PC-9 (cell line): Measurements from ENCODE around the gene RNF112. TPM values are rescaled to one million over a fixed set of nuclear protein-coding genes. Genes with fewer than 3 reads are reported as not detected.
A peak's percentile ranks its signal among the peaks of the same experiment; 100 is the strongest.

ENCODE experiments used
- BruUV-seq: library from RNA; stranded (reverse); fragments of 400-500 nt; replicated peaks from 2 replicates; lab custom pipeline; 2021; lab: Mats Ljungman, UMichigan
- CTCF ChIA-PET: fragments of 300-600 bp; sonication (Branson Sonifier 250); formaldehyde crosslinking; loops from one replicate; lab custom pipeline; 2022; ENCODE audit warnings: antibody characterized with exemption; lab: Charles Lee
- POLR2A ChIA-PET: fragments of 300-600 bp; sonication (Branson Sonifier 250); formaldehyde crosslinking; loops from one replicate; lab custom pipeline; 2022; ENCODE audit warnings: antibody characterized with exemption; ENCODE audit not compliant: unreplicated experiment; lab: Charles Lee
- DNase-seq, 2 experiments: peaks; one replicate each; pipeline versions ENCODE4 v3.0.0 to v3.0.0-alpha.2; 2015 to 2022; ENCODE audit warnings: mixed read lengths in 1 of 2
- H2AFZ ChIP-seq: fragments of 200-600 bp; sonication (generic); 2 replicates; pipeline ENCODE4 v1.8.1; 2017; ENCODE audit warnings: antibody characterized with exemption
- H3F3A ChIP-seq: fragments of 200-600 bp; sonication (generic); 2 replicates; pipeline ENCODE4 v1.8.1; 2017; ENCODE audit warnings: antibody characterized with exemption, mild to moderate bottlenecking, low read depth; ENCODE audit not compliant: insufficient read depth
- H3K27ac ChIP-seq: fragments of 200-600 bp; sonication (generic); 2 replicates; pipeline ENCODE4 v1.6.1; 2016; ENCODE audit warnings: mixed run types
- H3K27me3 ChIP-seq: fragments of 200-600 bp; sonication (generic); 2 replicates; pipeline ENCODE4 v1.6.1; 2016; ENCODE audit warnings: low read depth, mixed run types; ENCODE audit not compliant: insufficient read depth
- H3K36me3 ChIP-seq: fragments of 200-600 bp; sonication (generic); 2 replicates; pipeline ENCODE4 v1.6.1; 2016; ENCODE audit warnings: low read depth, mixed run types
- H3K4me1 ChIP-seq: fragments of 200-600 bp; sonication (generic); replicated peaks from 2 replicates; pipeline ENCODE4 v1.6.1; 2016; ENCODE audit warnings: mixed run types; ENCODE audit not compliant: insufficient read depth
- H3K4me2 ChIP-seq: fragments of 200-600 bp; sonication (generic); 2 replicates; pipeline ENCODE4 v1.6.1; 2017; ENCODE audit warnings: mixed run types
- H3K4me3 ChIP-seq: fragments of 200-600 bp; sonication (generic); 2 replicates; pipeline ENCODE4 v1.6.1; 2016; ENCODE audit warnings: mixed run types
- H3K79me2 ChIP-seq: fragments of 200-600 bp; sonication (generic); 2 replicates; pipeline ENCODE4 v1.6.1; 2017; ENCODE audit warnings: low read depth, mixed run types
- H3K9me2 ChIP-seq: fragments of 200-600 bp; sonication (generic); 2 replicates; pipeline ENCODE4 v1.8.1; 2017; ENCODE audit warnings: mild to moderate bottlenecking; ENCODE audit not compliant: insufficient read depth
- H3K9me3 ChIP-seq: fragments of 200-600 bp; sonication (generic); 2 replicates; pipeline ENCODE4 v1.8.1; 2016; ENCODE audit warnings: low read depth; ENCODE audit not compliant: insufficient read depth
- H4K20me1 ChIP-seq: fragments of 200-600 bp; sonication (generic); 2 replicates; pipeline ENCODE4 v1.8.1; 2017; ENCODE audit not compliant: insufficient read depth
- EZH2 ChIP-seq: fragments of 200-600 bp; sonication (generic); IDR thresholded peaks from 2 replicates; pipeline ENCODE4 v1.8.0; 2017; ENCODE audit warnings: antibody characterized with exemption, low read depth
- intact Hi-C: fragments of 100-400 bp; cut with micrococcal nuclease; formaldehyde crosslinking; loops from one replicate; pipeline ENCODE4 v1.10.0; 2022; ENCODE audit not compliant: unreplicated experiment
- total RNA-seq: library from RNA; stranded (reverse); gene quantifications from 2 replicates; pipeline ENCODE4 v1.2.3, GENCODE V29; 2021
- TF ChIP-seq, protein P1 (sequence below): fragments of 200-600 bp; sonication (generic); conservative IDR thresholded peaks from 2 replicates; pipeline ENCODE4 v1.6.1; 2017; ENCODE audit warnings: mixed run types, antibody characterized with exemption, mild to moderate bottlenecking, moderate library complexity

RNF112 gene
- total RNA-seq, 1 experiment from 2014 or later = 2.0 TPM

DNA sequence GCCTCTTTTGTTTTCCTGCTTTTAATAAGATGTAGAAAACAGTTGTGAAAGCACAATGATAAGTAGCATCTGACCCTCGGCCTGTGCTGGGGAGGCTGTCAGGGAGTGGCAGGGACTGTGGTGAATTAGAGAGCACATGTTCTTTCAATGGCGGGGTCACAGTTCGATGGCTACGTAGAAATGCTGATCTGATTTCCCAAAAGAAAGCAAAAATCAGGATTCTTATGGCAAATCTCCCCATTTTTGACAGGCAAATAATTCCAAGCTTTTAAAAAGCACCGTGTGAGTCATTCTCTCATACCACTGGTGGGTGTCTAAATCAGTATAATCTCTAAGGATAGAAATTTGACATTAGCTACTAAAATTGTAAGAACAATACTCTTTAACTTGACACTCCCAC, 36.9 kb upstream of the RNF112 start:
- no peak overlapping the region for H2AFZ ChIP-seq
- H3K4me2 ChIP-seq = no peak overlapping the region
- BruUV-seq = no TSS peak
- no peaks in the 10 kb centered on the region for H3K27me3 ChIP-seq
- H3K36me3 ChIP-seq = no peaks in the 10 kb centered on the region
- H3K4me1 ChIP-seq = peaks cover 15% of the 10 kb centered on the region
- POLR2A ChIA-PET = interaction anchor here (0.6 kb wide), 1 partner anchor 11 kb away, joined by 6 read pairs; the partner anchor contains the start of gene B9D1
- no peak for DNase-seq
- peaks cover 17% of the 10 kb centered on the region for H3K79me2 ChIP-seq
- H3K9me2 ChIP-seq = no peaks in the 10 kb centered on the region
- H3K27ac ChIP-seq = no peak overlapping the region
- CTCF ChIA-PET = interaction anchor here (0.6 kb wide), 1 partner anchor 210 kb away, joined by 4 read pairs; no protein-coding TSS in a partner anchor
- H4K20me1 ChIP-seq = no peaks in the 10 kb centered on the region
- intact Hi-C loops = no loop called here
- H3K9me3 ChIP-seq = no peaks in the 10 kb centered on the region
- peaks cover 16% of the 10 kb centered on the region for H3F3A ChIP-seq
- H3K4me3 ChIP-seq = no peak overlapping the region
- no peak for TF ChIP-seq EZH2
- TF ChIP-seq, protein P1, sequence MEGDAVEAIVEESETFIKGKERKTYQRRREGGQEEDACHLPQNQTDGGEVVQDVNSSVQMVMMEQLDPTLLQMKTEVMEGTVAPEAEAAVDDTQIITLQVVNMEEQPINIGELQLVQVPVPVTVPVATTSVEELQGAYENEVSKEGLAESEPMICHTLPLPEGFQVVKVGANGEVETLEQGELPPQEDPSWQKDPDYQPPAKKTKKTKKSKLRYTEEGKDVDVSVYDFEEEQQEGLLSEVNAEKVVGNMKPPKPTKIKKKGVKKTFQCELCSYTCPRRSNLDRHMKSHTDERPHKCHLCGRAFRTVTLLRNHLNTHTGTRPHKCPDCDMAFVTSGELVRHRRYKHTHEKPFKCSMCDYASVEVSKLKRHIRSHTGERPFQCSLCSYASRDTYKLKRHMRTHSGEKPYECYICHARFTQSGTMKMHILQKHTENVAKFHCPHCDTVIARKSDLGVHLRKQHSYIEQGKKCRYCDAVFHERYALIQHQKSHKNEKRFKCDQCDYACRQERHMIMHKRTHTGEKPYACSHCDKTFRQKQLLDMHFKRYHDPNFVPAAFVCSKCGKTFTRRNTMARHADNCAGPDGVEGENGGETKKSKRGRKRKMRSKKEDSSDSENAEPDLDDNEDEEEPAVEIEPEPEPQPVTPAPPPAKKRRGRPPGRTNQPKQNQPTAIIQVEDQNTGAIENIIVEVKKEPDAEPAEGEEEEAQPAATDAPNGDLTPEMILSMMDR = no peak

DNA sequence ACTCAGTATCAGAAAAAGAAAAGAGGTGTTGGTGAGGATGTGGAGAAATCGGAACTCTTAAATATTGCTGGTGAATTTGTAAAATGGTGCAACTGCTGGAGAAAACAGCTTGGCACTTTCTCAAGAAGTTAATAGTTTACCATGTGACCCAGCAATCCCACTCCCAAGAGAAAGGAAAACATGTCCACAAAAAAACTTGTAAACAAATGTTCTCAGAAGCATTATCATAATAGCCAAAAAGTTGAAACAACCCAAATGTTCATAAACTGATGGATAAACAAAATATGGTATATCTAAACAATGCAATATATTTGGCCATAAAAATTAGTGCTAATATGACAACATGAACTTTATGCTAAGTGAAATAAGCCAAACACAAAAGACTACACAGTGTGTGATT, 35.3 kb upstream of the RNF112 start:
- no peaks in the 10 kb centered on the region for H3K9me3 ChIP-seq
- ChIA-PET CTCF (no interaction called here), POLR2A (no interaction called here)
- H3F3A ChIP-seq = peaks cover 16% of the 10 kb centered on the region
- H3K4me2 ChIP-seq = peak overlapping the region; percentile 89
- H4K20me1 ChIP-seq = no peaks in the 10 kb centered on the region
- H3K4me3 ChIP-seq = no peak overlapping the region
- no peaks in the 10 kb centered on the region for H3K27me3 ChIP-seq
- H3K36me3 ChIP-seq = no peaks in the 10 kb centered on the region
- DNase-seq = no peak
- no peak overlapping the region for H2AFZ ChIP-seq
- TSS peak; percentile 12 for BruUV-seq
- intact Hi-C loops = no loop called here
- no peaks in the 10 kb centered on the region for H3K9me2 ChIP-seq
- TF ChIP-seq, protein P1 = no peak
- no peak for TF ChIP-seq EZH2
- H3K27ac ChIP-seq = no peak overlapping the region
- peaks cover 26% of the 10 kb centered on the region for H3K79me2 ChIP-seq
- H3K4me1 ChIP-seq = peaks cover 19% of the 10 kb centered on the region

DNA sequence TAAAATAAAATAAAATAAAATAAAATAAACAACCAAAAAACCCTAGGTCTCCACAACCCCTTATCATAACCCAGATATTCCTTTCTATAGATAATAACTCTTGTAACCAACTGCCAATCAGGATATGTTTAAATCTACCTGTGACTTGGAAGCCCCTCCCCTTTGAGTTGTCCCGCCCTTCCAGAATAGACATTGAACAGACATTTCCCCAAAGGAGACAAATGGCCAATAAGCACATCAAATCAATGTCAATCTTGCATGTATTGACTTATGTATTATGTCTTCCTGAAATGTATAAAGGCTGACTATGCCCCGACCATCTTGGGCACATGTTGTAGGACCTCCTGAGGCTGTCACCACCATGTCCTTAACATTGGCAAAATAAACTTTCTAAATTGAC, 34.2 kb upstream of the RNF112 start:
- peak in 1 of 2 experiments; percentile 40 for DNase-seq
- Histone ChIP-seq H3K9me2 (no peaks in the 10 kb centered on the region), H3K4me3 (peak overlapping the region; percentile 79), H3K9me3 (no peaks in the 10 kb centered on the region), H2AFZ (peak overlapping the region; percentile 92), H3K36me3 (no peaks in the 10 kb centered on the region), H3K79me2 (peaks cover 26% of the 10 kb centered on the region), H3K4me1 (peaks cover 19% of the 10 kb centered on the region), H3K4me2 (peak overlapping the region; percentile 89), H3K27me3 (no peaks in the 10 kb centered on the region), H3F3A (peaks cover 16% of the 10 kb centered on the region), H4K20me1 (no peaks in the 10 kb centered on the region), H3K27ac (peak overlapping the region; percentile 79)
- TF ChIP-seq, protein P1 = no peak
- no peak for TF ChIP-seq EZH2
- intact Hi-C loops = no loop called here
- POLR2A ChIA-PET = interaction anchor here (0.6 to 1.1 kb wide), 5 partner anchors 72 to 448 kb away, joined by 3 to 18 read pairs (median 4); no protein-coding TSS in a partner anchor
- BruUV-seq = no TSS peak
- CTCF ChIA-PET = interaction anchor here (1.9 kb wide), 1 partner anchor 14 kb away, joined by 27 read pairs; the partner anchor contains the start of gene B9D1
